Activated CD8-positive, alpha-beta memory T cell treated with anti-CD3 and anti-CD28 coated beads for 36 hours (primary cell): ENCODE results near the gene LTBP2. TPM values are rescaled to one million over a fixed set of nuclear protein-coding genes. Genes with fewer than 3 reads are reported as not detected.
"Not testable (repeated sequence)": the region's sequence is repeated elsewhere in the genome, so short reads cannot be mapped to it uniquely, and the experiment has no call there.

Source experiments
- CTCF ChIA-PET: fragments of 350-600 bp; sonication (Branson Sonifier 250); formaldehyde crosslinking; loops from one replicate; lab custom pipeline; 2021; ENCODE audit warnings: antibody characterized with exemption; lab: Charles Lee
- POLR2A ChIA-PET: fragments of 350-600 bp; sonication (Branson Sonifier 250); formaldehyde crosslinking; loops from one replicate; lab custom pipeline; 2021; ENCODE audit warnings: antibody characterized with exemption; lab: Charles Lee
- total RNA-seq, 2 experiments: library from RNA; stranded (reverse); gene quantifications; one replicate each; pipeline ENCODE4 v1.2.3, GENCODE V29; 2021

LTBP2 gene
- total RNA-seq, 2 experiments from 2014 or later, result 0.02 to 0.11 TPM

DNA sequence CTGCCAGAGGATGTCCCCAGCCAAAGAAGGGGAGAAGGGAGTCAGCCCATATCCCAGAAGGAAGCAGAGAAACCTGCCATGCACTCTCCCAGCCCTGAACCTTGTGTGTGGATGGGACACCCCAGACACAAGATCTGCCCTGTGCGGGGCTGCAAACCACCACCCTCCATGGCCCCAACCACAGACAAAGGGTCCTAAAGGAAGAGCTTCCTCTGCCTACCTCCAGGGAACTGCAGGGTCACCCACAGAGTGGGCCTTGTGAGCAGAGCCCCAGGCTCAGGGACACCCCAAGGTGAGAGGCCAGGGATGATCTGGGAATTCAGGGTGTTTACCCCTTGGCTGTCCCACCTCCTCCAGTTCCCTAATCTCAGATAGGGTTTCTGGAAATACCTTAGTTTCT lies 62.0 kb downstream of the LTBP2 start:
- ChIA-PET CTCF (no interaction called here), POLR2A (no interaction called here)

DNA sequence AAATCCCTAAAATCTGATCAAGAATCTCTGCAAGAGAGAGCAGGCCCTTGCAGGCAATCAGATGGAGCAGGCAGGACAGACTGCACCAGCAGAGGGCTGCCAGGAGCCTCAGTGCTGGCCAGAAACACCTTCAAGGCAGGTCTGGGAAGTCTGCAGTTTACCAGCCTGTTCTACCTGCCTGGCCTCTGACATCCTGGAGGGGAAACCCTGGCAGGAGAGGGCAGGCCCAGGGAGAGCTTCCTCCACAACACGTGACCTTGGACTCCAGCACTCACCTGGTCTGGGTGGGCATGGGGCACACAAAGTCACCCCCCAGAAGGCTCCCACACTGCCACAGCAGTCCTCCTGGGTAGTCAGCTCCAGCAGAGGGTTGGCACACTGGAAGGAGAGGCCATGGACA lies 62.4 kb downstream of the LTBP2 start:
- ChIA-PET CTCF (no interaction called here), POLR2A (no interaction called here)

DNA sequence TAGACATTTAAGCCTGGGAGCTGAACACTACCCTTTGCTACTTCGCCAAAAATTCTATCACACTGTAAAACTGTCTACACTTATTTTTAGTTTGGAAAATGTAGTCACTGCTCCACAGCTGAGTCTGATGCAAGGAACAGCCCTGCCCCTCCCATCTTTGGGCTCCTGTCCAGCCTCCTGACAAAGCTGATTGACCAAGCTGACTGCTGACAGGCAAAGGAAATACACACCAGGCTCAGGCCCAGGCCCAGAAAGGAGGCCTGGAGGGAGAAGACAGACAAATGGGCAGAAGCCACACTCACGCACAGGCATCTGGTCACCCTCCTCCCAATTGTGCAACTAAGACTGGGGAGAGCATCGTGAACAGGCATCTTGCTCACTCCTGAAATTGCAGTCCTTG lies 63.2 kb downstream of the LTBP2 start:
- POLR2A ChIA-PET, result interaction anchor here (0.6 kb wide), 1 partner anchor 81 kb away, joined by 3 read pairs; no protein-coding TSS in a partner anchor
- CTCF ChIA-PET, result no interaction called here

DNA sequence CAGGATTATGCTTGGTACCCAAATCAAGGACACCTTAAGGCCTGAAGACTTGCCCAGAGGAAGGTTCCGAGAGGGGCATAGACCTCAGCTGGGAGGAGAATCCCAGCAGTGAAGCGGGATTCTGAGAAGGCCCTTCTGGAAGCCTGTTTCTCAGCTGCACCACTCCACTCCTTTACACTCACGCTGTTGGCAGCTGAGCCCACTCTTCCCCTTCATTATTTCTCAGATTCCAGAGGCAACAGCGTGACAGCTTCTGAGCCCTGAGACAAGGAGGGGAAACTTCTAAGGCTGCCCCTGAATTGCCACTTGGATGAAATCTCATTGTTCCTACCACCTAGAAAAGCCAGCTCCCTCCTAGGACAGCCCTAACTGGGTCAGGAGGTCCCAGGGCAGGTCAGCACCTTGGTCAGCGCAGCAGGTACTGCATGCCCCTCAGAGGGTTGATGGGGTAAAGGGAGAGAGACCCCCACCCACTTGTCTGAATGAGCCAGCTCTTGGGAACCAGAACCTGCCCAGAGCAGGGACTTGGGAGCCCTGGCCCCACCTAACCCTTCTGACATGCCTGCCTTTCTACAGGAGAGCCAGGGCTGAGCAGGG lies 64.6 kb downstream of the LTBP2 start:
- ChIA-PET CTCF (no interaction called here), POLR2A (no interaction called here)

DNA sequence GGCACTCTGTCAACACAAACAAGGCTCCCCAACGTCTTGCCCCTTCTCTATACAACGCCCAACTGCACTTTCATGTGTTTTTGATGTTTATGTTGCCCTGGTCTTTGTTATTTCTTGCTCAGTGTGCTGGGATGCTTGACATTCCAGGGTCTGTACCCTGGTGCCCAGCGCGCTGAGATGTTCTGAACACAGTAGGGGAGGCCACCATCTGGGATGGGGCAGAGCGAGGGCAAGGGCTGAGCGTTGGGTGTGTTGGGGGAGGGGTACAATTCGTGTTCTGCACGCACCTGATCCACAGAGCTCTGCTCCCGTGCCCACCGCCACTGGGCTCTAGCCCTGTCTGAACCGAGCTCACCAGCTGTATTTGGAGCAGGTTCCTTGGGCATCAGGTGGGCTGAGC lies 65.6 kb downstream of the LTBP2 start:
- POLR2A ChIA-PET, result no interaction called here
- CTCF ChIA-PET, result no interaction called here

DNA sequence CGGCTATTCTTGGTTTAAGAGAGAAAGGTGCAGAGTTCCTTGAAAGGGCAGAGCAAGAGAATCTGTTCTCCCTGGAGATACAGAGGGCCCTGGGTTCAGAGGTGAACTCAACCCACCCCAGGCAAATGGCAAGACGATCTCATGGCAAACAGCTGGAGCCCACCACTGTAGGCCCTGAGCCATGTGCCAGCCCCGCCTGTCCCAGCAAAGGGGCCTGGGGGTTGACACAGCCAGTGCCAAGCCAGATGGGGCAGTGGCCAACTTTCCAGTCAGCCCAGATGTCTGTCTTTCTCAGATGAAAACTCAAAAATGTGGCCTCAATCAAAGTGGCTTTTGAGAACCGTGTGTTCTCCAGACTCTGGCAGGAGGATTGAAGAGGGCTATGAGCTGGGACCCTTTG lies 66.7 kb downstream of the LTBP2 start:
- ChIA-PET POLR2A (no interaction called here), CTCF (no interaction called here)

DNA sequence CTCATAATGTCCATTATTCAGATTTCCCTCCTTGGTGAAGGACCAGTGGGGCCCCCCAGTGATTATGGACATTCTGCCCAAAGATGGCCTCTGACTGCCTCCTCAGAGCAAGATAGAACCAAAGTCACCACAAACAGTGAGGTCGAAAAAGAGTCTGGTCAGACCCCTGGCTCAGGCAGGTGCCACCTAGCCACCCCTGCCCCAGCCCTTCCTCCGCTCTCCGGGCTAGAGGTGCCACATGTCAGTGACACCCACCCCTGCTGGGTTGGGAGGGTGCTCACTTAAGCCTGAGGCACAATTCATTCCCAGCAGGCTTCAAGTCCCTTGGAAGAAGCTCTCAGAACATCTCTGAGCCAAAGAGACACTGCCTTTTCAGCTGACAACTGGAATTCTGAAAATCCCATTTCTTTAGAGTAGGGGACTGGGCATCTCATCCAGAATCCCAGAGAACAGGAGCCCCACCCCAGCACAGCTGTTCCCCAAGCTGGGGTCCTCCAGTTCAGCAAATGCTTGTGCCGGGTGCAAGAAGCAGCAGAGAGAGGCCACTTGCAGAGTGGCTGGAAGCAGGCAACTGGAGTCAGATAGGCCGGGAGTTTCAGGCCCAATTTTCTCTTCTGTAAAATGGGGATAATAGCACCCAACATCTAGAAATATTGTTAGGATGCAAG lies 68.1 kb downstream of the LTBP2 start:
- ChIA-PET CTCF (no interaction called here), POLR2A (no interaction called here)

DNA sequence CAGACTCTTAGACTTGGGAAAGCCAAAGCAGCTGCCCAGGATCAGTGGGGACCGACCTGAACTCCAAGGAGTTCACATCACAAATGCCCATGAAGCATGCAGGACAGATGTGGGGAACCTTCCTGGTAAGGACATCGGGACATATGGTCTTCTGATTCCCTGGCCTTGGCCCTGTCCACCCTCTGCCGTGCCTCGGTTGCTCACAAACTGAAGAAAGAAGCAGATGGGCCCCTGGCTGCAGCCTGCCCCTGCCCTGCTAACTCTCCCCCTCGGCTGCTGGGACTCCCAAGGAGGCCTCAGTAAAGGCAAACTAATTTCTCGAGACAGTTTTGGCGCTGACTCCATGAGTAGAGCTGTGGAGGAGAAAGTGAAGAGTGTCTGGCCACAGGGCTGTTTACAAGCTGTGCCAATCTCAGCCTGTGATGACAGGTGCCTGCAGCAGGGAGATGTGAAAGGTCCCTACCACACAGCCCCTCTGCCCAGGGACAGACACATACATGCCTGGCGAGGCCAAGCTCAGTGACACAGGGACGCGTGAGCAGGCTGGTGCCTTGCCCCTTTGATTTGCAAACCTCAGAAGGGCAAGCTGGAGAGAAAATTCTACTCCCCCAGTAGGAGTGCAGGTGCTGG lies 69.9 kb downstream of the LTBP2 start:
- ChIA-PET CTCF (no interaction called here), POLR2A (no interaction called here)

DNA sequence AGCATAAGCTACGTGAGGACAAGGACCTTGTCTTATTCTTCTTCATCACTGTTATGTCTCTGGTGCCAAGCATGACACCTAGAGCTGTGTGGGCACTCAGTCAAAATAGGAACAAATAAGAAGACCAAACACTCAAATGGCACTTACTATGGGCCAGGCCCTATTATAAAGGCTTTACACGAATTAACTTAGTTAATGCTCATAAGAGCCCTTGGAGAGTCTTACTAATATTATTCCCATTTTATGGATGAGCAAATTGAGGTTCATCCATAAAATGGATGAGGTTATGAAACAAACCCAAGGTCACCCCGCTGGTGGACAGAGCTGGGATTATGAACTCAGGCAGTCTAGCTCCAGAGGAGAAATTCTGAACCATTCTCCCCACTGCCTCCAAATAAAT lies 70.8 kb downstream of the LTBP2 start:
- ChIA-PET POLR2A (no interaction called here), CTCF (interaction anchor here (0.6 kb wide), 1 partner anchor 342 kb away, joined by 3 read pairs; no protein-coding TSS in a partner anchor)

DNA sequence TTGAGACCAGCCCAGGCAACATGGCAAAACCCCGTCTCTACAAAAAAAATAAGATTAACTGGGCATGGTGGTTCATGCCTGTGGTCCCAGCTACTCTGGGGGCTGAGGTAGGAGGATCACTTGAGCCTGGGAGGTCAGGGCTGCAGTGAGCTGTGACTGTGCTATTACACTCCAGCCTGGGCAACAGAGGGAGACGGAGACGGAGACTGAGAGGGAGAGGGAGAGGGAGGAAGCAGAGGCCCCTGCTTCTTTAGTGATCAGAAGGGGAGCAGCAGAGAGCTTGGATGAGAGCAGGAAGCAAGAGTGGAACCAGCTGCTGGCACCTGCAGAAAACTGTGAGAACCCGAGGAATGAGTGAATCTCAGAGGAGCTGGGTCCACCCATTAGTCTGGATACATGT lies 72.5 kb downstream of the LTBP2 start:
- ChIA-PET POLR2A (no interaction called here), CTCF (no interaction called here)

DNA sequence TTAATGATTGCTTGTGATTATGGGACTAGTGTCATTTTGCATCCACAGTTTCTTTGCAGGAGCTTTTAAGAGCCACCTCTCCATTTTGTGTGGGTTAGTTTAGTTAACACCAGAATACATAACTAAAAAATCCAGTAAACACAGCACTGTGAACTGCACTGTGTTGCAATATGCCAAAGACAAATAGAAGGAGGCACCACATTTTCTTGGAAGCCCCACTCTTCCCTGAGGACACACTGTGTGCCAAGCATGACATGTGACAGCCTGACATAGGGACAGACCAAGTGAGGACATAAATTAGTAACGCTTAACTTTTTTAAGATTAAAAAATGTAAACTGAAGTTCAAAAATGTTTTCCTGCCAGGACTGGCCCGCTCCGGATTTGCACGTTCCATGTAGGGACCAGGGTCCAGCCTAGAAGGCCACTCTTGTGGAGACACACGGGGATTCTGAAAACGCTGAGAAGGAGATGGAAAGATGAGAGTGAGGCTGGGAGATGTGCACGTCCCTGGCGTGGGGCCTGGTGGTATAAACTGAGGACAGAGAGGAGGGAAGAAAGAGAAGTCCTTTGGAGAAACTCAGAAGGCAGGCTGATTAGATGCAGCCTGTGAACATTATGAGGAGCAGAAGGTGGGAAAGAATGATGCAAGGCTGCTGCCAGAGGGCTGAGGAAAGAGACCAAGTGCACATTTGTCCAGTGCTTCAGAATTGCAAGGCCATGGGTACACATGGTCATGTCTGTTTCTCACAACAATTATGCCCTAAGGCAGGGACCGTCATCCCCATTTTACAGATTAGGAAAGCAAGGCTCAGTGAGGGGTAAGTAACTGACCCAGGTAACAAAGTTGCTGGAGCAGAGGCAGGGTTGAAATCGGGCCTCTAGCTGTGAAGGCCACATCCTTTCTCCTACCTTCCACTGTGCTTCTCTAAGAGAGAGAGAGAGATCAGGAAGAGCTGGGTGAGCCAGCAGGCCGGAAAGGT lies 73.3 kb downstream of the LTBP2 start:
- CTCF ChIA-PET, result no interaction called here
- POLR2A ChIA-PET, result no interaction called here

DNA sequence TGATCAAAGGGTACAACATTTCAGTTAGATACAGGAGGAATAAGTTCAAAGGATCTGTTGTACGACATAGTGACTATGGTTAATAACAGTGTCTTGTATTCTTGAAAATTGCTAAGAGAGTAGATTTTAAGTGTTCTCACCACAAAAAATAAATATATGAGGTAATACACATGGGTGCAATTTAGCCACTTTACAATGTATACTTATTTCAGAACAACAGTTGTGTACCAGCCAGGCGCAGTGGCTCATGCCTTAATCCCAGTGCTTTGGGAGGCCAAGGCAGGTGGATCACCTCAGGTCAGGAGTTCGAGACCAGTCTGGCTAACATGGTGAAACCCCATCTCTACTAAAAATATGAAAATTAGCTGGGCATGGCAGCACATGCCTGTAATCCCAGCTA lies 75.7 kb downstream of the LTBP2 start:
- POLR2A ChIA-PET, result not testable (repeated sequence)
- CTCF ChIA-PET, result interaction anchor here (1.2 kb wide), 1 partner anchor 74 kb away, joined by 3 read pairs; no protein-coding TSS in a partner anchor

DNA sequence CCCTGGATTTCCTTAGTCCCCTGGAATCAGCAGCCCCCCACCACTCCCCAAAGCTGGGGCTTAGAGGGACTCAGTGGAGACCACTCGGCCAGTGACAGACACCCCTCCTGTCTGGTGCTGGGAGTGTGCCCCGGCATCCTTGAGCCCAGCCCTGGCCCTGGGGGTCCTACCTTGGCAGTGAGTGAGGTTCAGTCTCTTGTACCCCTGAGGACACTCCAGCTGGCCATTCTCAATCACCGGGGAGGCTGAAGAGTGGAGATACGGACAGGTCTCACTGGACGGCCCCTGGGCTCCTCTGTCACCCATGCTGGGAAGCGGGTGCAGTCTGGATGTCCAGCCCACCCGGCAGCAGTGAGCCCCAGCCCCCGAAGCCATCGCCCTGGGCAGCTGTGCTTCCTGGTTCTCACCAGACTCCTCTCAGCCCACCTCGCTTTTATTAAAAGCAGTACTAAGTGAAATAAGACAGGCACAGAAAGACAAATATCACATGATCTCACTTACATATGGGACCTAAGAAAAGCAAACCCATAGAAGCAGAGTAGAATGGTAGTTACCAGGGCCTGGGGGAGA lies 76.2 kb downstream of the LTBP2 start:
- POLR2A ChIA-PET, result no interaction called here
- CTCF ChIA-PET, result interaction anchor here (1.2 kb wide), 1 partner anchor 74 kb away, joined by 3 read pairs; no protein-coding TSS in a partner anchor

DNA sequence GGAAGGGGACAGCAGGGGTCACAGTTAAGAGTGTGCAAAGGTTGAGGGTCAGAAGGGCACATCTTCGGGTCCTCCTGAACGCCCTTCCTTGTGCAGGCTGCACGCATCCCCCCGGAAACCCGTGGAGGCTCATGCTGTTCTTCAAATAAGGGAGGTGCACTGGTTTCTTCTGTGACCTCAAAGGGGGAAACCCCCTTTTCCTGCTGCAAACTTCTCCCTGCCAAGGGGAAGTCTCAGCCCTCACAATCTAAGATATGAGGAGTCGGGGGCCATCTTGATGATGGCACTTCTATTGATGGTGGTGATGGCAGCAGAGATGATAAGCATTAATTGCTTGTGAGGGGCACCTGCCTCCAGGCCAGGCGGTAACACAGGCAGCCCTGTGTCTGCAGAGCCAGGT lies 78.5 kb downstream of the LTBP2 start:
- POLR2A ChIA-PET, result no interaction called here
- CTCF ChIA-PET, result no interaction called here

DNA sequence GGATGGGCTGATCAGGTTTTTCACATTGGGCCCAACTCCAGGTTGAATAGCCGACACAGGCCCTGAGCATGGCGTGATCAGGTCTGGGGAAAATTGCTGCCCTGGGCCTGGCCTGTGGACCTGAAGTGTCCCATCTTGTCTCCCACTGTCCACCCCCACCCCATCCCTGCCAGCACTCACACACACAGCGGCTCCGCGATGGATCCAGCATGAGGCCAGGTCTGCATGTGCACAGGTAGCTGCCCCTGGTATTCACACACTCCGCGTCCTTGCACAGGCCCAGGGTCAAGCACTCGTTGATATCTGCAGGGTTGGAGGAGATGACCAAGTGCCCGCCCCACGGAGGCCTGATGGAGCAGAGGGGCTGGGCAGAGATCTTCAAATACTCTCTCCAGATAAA lies 79.8 kb downstream of the LTBP2 start:
- ChIA-PET CTCF (no interaction called here), POLR2A (no interaction called here)

DNA sequence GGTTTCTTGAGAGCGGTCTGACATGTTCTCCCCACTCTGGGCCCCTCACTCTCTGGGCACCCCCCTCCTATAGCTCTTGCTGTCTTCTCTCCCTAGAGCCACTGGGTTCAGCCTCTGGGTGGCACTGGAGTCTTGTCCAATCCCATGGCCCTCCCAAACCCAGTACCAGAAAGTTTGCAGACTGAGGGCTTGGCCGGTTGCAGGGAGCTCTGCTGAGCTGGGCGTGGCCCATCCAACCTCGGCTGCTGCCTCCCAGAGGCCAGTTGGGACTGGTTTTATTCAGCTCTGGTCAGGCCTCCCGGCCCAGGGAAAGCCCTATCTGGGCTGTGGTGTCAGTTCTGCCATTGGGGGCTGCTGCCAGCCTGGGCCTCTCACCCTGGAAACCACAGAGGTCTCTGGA lies 80.6 kb downstream of the LTBP2 start:
- ChIA-PET POLR2A (no interaction called here), CTCF (no interaction called here)

DNA sequence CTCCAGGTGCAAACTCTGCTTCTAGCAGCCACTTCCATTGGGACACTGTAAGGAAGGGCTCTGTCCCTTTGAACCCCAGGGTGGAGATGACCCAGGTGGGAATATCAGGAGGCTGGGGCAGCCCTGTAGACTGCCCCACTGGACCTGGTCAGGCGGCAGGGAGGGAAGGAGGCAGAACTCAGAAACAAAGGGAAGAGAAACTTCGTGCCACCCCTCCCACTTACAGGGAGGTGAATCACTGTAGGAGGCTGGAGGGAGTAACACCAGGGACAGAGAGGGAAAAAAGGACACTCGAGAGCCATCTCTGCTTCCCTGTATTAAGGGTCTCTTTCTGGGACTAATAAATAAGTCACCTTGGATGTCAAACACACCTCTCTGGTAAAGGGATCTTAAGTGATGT lies 81.0 kb downstream of the LTBP2 start:
- CTCF ChIA-PET, result no interaction called here

DNA sequence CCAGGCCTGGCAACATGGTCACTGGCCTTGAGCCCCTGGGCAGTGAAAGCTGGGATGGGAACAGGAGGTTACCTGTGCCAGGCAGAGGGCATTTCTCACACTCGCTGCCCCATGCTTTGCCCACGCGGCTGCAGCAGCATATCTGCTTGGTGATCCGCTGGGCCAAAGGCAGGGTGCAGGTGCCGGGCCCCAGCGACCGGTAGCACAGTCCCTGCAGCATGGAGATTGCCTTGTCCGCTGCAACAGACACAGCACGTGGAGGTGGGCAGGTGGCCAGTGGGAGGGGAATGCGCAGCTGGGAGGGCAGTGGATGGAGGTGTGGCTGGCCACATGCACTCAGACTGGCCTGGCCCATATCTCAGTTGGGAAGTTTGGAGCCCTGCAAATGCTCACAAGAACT lies 83.2 kb downstream of the LTBP2 start:
- ChIA-PET POLR2A (no interaction called here), CTCF (no interaction called here)

More for the DNA sequence above, 81.0 kb downstream of the LTBP2 start:
- POLR2A ChIA-PET, result no interaction called here

DNA sequence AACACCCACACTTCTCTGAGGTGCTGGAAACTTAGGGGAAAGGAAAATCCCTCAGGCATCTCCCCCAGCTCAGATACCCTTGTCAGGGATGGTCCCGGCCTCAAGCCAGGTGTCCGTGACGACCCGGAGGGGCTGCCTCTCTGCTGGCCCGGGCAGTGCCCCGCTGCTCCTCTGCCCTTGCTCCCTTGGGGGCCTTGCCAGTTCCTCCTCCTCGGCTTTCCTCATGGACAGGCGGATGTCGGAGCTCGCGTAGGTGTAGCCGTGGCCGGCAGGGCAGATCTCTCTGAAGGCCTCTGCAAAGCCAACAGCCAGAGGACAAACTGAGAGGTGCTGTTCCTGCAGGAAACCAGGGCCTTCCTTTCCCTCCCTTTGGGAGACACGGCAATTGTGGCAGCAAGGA lies 83.6 kb downstream of the LTBP2 start:
- ChIA-PET CTCF (no interaction called here), POLR2A (no interaction called here)
